ENCODE measurements around the gene CSNK1G1.

GRCh38 chr15:64282701-64283100 is 73.3 kb downstream of the CSNK1G1 start:
- TF ChIP-seq, protein P1, sequence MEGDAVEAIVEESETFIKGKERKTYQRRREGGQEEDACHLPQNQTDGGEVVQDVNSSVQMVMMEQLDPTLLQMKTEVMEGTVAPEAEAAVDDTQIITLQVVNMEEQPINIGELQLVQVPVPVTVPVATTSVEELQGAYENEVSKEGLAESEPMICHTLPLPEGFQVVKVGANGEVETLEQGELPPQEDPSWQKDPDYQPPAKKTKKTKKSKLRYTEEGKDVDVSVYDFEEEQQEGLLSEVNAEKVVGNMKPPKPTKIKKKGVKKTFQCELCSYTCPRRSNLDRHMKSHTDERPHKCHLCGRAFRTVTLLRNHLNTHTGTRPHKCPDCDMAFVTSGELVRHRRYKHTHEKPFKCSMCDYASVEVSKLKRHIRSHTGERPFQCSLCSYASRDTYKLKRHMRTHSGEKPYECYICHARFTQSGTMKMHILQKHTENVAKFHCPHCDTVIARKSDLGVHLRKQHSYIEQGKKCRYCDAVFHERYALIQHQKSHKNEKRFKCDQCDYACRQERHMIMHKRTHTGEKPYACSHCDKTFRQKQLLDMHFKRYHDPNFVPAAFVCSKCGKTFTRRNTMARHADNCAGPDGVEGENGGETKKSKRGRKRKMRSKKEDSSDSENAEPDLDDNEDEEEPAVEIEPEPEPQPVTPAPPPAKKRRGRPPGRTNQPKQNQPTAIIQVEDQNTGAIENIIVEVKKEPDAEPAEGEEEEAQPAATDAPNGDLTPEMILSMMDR (IDR thresholded peaks at IDR 0.05; ENCODE audit: insufficient read depth, low read depth, low read length): no peak
- TF ChIP-seq EZH2 (IDR thresholded peaks at IDR 0.05; ENCODE audit: insufficient read depth, low read length): no peak
